ENCODE measurements around the gene TMEM121B. TPM values are rescaled to one million over a fixed set of nuclear protein-coding genes. Genes with fewer than 3 reads are reported as not detected.

TMEM121B gene
- total RNA-seq, 1 donor from 2014 or later = 44.1 TPM

DNA sequence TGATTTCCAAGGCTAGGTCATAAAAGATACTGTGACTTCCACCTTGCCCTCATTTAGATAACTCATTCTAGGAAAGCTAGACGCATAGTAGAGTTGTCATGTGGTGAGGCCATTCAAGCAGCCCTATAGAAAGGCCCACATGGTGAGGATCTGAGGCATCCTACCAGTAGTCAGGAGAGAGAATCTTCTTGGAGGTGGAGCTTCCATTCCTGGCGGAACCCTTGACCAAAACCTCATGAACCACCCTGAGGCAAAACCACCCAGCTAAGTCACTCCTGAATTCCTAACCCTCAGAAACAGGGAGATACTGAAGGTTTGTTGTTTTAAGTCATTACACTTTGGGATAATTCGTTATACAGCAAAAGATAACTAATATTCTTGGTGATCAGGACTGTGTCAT is 40.8 kb upstream of the TMEM121B start:
- H3K36me3 Mint-ChIP-seq (ENCODE audit: unreplicated experiment) = no peaks in the 10 kb centered on the region
- H3K9me3 Mint-ChIP-seq (ENCODE audit: unreplicated experiment) = peaks cover 12% of the 10 kb centered on the region
- H3K27ac Mint-ChIP-seq (ENCODE audit: unreplicated experiment) = no peak overlapping the region
- H3K27me3 Mint-ChIP-seq (ENCODE audit: unreplicated experiment) = peaks cover 6% of the 10 kb centered on the region
- TF ChIP-seq CTCF (IDR thresholded peaks at IDR 0.05; ENCODE audit: partially characterized antibody, unreplicated experiment) = no peak
- no peak overlapping the region for H3K4me3 Mint-ChIP-seq (ENCODE audit: unreplicated experiment)
- no peak for DNase-seq
- H3K4me1 Mint-ChIP-seq (ENCODE audit: low read depth, unreplicated experiment) = peaks cover 8% of the 10 kb centered on the region

GRCh38 chr22:17159504-17159951 is 38.4 kb upstream of the TMEM121B start:
- DNase-seq = peak; percentile 25
- Mint-ChIP-seq H3K9me3 (ENCODE audit: unreplicated experiment) (peaks cover 7% of the 10 kb centered on the region), H3K4me3 (ENCODE audit: unreplicated experiment) (peak overlapping the region; percentile 92), H3K4me1 (ENCODE audit: low read depth, unreplicated experiment) (peaks cover 8% of the 10 kb centered on the region), H3K27ac (ENCODE audit: unreplicated experiment) (peak overlapping the region; percentile 73), H3K36me3 (ENCODE audit: unreplicated experiment) (no peaks in the 10 kb centered on the region), H3K27me3 (ENCODE audit: unreplicated experiment) (peaks cover 2% of the 10 kb centered on the region)
- TF ChIP-seq CTCF (IDR thresholded peaks at IDR 0.05; ENCODE audit: partially characterized antibody, unreplicated experiment) = no peak

DNA sequence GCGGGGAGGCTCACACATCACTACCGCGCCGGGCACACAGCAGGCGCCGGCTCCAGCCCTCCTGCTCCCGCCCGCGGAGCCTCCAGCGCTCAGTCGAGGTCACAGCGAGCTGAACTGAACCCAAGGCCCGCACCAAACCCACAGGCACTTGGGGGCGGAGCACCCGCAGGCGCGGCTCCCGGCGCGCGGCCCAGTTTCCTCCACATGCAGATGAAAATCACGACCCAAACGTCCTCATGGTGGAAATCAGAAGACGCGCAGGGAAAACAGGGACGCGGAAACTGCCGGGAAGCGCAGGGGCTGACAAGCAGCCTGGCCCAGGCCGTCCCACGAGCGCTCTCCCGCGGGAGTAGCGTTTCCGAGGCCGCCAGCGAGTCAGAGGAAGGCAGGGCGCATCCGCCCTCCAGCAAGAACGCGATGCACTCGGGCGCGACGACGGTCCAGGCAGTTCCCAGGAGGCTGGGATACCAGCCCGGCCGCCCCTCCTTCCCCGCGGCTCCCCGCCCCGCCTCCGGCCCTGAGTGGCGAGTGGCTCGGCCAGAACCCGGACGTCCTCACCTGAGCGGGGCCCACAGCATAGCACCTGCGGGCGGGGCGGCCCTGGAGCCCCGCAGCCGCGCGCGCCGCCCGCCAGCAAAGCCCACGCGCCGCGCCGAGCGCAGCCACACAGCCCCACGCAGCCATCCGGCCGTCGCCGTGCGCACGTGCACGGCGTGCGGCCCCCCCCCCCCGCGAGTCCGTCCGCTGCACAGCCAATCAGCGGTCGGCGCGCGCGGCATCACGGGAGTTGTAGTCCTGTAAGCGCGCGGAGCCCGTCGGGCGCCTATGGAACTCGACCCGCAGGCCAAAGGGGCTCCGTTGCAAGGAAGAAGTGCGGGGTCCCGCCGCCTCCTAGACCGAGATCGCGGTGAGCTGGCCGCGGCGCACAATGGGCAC is 37.7 kb upstream of the TMEM121B start, which contains the start of gene HDHD5:
TSS of gene HDHD5 (minus strand) at position 710 of the 936 bp plus-strand sequence. CDS start at position 684, 26 bp downstream.
- peaks cover 2% of the 10 kb centered on the region for H3K27me3 Mint-ChIP-seq (ENCODE audit: unreplicated experiment)
- H3K4me1 Mint-ChIP-seq (ENCODE audit: low read depth, unreplicated experiment) = peaks cover 8% of the 10 kb centered on the region
- H3K27ac Mint-ChIP-seq (ENCODE audit: unreplicated experiment) = peak within 1 kb of the TSS; percentile 79
- peak; percentile 94 for DNase-seq
- peaks cover 7% of the 10 kb centered on the region for H3K9me3 Mint-ChIP-seq (ENCODE audit: unreplicated experiment)
- H3K36me3 Mint-ChIP-seq (ENCODE audit: unreplicated experiment) = no peaks in the 10 kb centered on the region
- no peak for TF ChIP-seq CTCF (IDR thresholded peaks at IDR 0.05; ENCODE audit: partially characterized antibody, unreplicated experiment)
- peak within 1 kb of the TSS; percentile 92 for H3K4me3 Mint-ChIP-seq (ENCODE audit: unreplicated experiment)

DNA sequence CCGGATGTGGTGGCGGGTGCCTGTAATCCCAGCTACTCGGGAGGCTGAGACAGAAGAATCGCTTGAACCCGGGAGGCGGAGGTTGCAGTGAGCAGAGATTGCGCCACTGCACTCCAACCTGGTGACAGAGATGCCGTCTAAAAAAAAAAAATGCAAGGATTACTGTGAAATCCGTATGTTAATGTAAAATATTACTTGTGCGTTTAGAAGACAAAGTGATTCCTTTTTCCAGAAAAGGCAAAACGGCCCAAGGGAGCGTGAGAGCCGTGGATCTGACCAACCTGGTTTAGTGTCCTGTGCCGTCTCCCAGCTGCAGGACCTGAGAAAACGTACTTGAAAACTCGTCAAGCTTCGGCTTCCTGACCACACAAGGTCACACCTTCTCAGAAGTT is 37.0 kb upstream of the TMEM121B start:
- Mint-ChIP-seq H3K4me1 (ENCODE audit: low read depth, unreplicated experiment) (peaks cover 5% of the 10 kb centered on the region), H3K9me3 (ENCODE audit: unreplicated experiment) (peaks cover 7% of the 10 kb centered on the region), H3K36me3 (ENCODE audit: unreplicated experiment) (no peaks in the 10 kb centered on the region), H3K27me3 (ENCODE audit: unreplicated experiment) (peaks cover 2% of the 10 kb centered on the region), H3K27ac (ENCODE audit: unreplicated experiment) (peak overlapping the region; percentile 79), H3K4me3 (ENCODE audit: unreplicated experiment) (peak overlapping the region; percentile 89)
- no peak for TF ChIP-seq CTCF (IDR thresholded peaks at IDR 0.05; ENCODE audit: partially characterized antibody, unreplicated experiment)
- no peak for DNase-seq

DNA sequence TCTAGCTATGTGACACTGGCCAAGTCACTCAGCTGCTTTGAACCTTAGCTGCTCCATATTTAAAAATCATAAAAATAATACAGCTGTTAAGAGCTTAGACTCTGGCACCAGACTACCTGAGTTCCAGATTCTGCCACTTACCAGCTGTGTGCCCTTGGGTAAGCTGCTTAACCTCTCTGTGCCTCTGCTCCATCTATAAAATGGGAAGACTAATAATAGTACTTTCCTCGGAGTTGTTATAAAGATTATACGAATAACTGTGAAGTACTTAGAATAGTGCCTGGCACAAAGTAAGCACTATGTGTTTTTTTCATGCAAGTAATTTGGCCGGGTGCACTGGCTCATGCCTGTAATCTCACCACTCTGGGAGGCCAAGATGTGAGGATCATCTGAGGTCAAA is 36.6 kb upstream of the TMEM121B start:
- Mint-ChIP-seq H3K36me3 (ENCODE audit: unreplicated experiment) (no peaks in the 10 kb centered on the region), H3K27me3 (ENCODE audit: unreplicated experiment) (peaks cover 2% of the 10 kb centered on the region), H3K9me3 (ENCODE audit: unreplicated experiment) (peaks cover 7% of the 10 kb centered on the region), H3K27ac (ENCODE audit: unreplicated experiment) (no peak overlapping the region), H3K4me3 (ENCODE audit: unreplicated experiment) (peak overlapping the region; percentile 89), H3K4me1 (ENCODE audit: low read depth, unreplicated experiment) (peaks cover 3% of the 10 kb centered on the region)
- no peak for DNase-seq
- TF ChIP-seq CTCF (IDR thresholded peaks at IDR 0.05; ENCODE audit: partially characterized antibody, unreplicated experiment) = no peak

Measured in glutamatergic neuron (in vitro differentiated cells).